GM18502 (cell line): ENCODE measurements around the gene RASSF8.
"Not testable (repeated sequence)": the region's sequence is repeated elsewhere in the genome, so short reads cannot be mapped to it uniquely, and the experiment has no call there.

Source experiments
- ATAC-seq: cut with Tn5 transposase; IDR thresholded peaks from one replicate; pipeline ENCODE4 v1.9.1; 2021; ENCODE audit warnings: mild to moderate bottlenecking; ENCODE audit not compliant: unreplicated experiment, poor library complexity

The RASSF8 gene

GRCh38 chr12:26052652-26053051, 94.2 kb downstream of the RASSF8 start:
- no peak for ATAC-seq

DNA sequence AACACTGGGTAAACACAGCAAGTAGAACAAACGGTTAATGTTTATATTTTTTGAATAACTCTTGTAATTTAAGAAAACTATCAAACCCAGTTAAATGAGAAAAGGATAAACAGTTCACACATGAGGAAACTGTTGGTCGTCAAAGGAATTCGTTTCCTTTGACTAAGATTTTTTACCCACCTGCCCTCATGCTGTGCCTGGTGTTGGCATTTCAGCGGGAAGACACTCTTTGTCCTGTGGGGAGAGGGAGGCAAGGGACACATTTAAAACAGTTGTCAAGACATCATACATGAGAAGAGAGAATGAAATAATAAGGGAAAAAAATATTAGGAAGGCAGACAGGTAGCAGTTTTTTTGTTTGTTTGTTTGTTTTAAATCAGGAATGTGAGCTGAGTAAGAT, 95.9 kb downstream of the RASSF8 start:
- ATAC-seq = no peak

- no peak for ATAC-seq
Measured at GRCh38 chr12:26055087-26055486, 96.6 kb downstream of the RASSF8 start.

DNA sequence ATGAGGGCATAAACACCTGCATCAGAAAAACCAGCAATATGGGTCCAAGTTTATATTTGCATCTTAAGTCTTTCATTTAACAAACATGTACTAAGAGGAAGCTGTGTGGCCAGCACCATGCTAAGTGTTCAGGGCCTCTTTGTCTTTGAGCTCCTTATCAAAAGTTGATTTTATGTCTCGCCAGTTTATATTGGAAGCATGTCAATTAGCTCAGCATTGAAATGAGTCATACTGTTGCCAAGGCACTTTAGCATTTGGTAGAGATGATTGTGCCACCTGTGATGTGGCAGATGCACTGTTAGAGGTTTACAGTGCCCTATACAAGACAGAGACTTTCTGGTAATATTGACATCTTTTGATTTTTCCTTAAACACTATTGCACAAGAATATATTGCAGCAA, 97.9 kb downstream of the RASSF8 start:
- ATAC-seq = no peak

GRCh38 chr12:26057271-26057670, 98.8 kb downstream of the RASSF8 start:
- ATAC-seq = not testable (repeated sequence)

DNA sequence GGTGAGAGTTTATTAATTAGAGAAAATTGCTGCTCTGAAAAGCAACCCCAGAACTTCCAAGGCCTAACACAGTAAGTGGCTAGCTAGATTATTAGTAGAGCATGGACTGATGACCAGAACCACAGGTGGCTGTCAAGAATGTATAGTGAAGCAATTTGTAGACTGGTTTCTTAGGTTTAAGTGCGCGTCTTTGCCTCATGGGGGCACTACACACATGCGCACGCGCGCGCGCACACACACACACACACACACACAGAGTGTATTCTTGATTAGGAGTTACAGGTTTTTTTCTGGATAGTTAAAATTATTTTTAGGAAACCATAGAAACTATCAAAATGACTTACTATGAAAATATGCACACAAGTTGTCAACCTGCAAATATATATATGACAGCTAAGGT, 99.8 kb downstream of the RASSF8 start:
- ATAC-seq = no peak

DNA sequence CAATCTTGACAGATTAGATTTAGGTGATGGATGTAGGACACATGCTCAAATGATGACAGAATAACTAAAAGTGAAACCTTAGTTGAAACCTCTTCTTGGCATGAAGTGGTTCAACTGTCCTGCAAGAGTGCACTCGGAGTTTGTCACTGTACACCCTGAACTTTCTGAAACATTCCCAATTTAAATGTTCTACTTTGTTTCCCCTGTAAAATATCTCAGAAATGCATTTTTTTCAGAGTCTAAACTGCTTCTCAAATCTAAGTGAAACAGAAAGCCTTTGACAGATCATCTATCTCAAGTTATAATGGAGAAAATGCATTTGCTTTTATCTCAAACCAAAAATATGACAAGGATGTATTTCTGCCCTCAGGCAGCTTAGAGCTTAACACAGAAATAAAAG, 100.3 kb downstream of the RASSF8 start:
- ATAC-seq = no peak

GRCh38 chr12:26062006-26062405, 103.5 kb downstream of the RASSF8 start:
- no peak for ATAC-seq

GRCh38 chr12:26062566-26062965, 104.1 kb downstream of the RASSF8 start:
- ATAC-seq = no peak

DNA sequence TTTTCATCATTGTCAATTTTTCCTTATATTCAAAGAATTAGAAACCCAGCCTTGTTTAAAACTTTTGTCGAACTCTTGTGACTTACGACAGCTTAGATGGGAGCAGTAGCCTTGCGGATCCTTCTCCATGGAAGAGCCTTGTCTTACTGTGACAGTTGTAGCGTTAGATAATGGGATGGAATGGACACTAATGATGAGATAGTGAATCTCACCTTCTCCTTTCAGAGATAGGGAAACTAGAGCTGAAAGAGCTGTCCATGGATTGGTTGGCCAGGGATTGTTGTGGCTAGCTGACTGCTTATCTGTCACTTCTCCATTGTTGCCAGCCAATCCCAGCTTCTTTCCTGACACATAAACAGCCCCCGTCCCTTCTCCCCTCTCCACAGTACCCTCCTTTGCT, 107.0 kb downstream of the RASSF8 start:
- ATAC-seq = no peak

- ATAC-seq = no peak
Measured at GRCh38 chr12:26068503-26068902, 110.0 kb downstream of the RASSF8 start.

DNA sequence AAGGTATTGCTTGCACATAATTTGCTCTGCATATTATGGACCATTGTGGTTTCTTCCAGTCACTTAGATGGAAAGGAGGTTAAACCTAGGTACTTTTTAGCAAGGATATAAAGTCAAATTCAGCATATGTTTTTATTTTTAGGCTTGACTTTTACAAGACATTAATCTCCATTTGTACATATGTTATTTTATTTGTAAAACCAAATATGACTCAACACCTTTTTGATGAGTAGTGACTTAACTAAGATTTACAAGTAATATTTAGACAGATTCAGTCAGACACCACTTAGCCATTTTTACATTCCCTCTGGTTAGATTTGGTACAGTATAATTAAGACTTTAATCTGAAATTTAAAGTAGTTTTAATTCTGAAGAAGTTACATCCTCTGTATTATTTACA, 111.3 kb downstream of the RASSF8 start:
- no peak for ATAC-seq

DNA sequence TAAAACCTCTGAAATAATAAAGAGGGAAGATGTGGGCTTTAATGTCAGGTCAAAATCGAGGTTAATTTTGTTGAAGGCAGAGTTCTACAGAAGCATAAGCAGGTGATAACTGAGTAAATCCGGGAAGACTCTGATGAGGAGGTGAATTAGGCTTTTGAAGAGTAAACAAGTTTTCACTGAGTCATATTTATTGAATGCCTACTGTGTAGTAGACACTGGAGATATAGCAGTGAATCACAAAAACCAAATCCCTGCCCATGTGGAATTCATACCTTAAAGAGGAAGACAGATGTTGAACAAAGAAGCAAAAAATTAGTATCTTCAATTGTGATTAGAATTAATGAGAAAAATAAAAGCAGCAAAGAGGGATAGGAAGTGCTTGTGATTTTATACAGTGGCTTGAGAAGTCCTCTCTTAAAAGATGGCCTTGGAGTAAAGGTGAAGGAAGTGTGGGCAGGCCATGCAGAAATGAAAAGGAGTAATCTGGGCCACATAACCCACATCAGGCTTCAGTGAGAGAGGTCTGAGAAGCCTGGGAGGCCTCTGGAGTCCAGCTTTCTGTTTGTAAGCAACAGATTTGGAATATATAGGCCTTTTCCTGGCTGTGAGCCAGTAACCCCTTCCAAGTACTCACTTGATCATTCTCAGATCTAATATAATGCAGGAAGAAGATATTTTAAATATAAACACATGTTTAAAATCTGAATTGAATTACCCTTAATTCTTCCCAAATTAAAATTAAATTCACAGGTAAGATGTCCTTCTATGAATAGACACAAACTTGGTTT, 119.6 kb downstream of the RASSF8 start:
- no peak for ATAC-seq

GRCh38 chr12:26080911-26081310, 122.4 kb downstream of the RASSF8 start:
- ATAC-seq = no peak

GRCh38 chr12:26086936-26087335, 128.5 kb downstream of the RASSF8 start:
- ATAC-seq = no peak

DNA sequence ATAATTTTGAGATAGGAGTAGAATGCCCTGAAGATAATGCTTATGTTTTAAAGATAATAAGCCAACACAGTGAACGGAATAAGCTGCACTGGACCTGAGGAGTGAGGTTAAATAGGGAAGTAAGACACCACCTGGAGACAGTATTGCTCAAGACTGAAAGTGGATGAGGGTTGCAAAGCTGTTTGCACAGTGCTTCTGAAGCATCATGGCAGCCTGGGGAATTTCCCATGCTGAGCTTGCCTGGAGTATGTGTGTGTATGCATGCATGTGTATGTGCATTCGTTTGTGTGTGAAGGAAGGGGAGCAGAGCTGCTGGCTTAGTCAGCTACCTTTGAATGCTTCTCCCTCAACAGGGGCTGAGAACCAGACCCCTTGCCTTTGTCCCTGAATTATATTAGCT, 130.5 kb downstream of the RASSF8 start:
- ATAC-seq = peak; percentile 100

DNA sequence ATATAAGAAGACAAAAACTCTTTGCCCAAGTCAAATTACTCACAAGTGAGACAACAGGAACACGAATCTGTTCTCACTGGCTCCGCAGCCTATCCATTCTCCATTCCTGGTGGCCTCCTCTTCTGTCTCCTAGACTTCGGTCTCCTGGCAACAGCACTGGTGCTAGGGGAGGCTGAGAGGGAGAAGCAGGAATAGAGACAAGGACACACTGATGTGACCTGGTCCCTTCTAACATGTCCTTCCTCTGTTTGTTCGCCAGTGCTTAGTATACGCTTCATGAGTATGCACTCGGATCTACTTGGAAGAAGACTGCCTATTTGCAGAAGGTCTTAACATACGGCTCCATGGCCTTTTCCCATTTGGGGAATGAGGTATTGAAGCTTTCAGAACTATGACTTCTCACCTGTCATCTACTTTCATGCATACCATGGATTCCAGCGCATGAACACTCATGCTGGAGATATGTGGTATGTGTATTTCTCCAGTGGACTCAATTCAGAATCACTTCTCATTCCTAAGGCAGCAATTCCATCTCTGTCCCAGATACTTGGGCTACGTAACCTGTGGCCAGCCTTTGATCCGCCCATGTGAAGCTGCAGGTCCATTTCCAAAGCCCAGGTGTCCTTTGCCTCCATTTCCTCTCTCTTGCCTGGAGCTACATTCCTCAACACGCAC, 132.5 kb downstream of the RASSF8 start:
- ATAC-seq = no peak

DNA sequence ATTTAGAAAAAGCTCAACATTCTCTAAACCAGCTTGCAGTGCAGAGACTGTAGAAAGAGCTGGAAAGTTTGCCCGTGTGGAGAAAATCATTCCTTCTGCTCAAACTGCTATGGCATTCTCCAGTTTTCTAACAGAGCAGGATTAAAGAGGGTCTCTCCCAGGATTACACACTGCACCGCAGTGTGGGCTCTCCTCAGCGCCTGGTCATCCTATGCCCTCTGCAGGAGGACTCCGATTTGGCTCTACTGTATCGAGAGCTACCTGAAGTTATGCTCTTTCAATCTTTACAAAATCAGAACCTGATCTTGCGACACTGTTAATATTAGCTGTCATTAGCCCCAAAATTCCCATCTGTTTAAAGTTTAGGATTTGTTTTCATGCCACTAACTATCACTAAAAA, 133.3 kb downstream of the RASSF8 start:
- no peak for ATAC-seq

GRCh38 chr12:26092346-26093105, 134.0 kb downstream of the RASSF8 start:
- ATAC-seq = no peak

GRCh38 chr12:26095186-26095585, 136.7 kb downstream of the RASSF8 start:
- ATAC-seq = no peak

- ATAC-seq = no peak
Measured at GRCh38 chr12:26096036-26096435, 137.6 kb downstream of the RASSF8 start.
